Activated naive CD8-positive, alpha-beta T cell treated with anti-CD3 and anti-CD28 coated beads for 36 hours (primary cell): ENCODE results near the gene PDCD7. TPM values are rescaled to one million over a fixed set of nuclear protein-coding genes. Genes with fewer than 3 reads are reported as not detected.
"Not testable (repeated sequence)": the region's sequence is repeated elsewhere in the genome, so short reads cannot be mapped to it uniquely, and the experiment has no call there.

Source experiments
- DNase-seq: peaks from one replicate; pipeline ENCODE4 v3.0.0; 2021
- H3K27ac Mint-ChIP-seq: one replicate; pipeline ENCODE4 v1.8.0; 2022; ENCODE audit warnings: mild to moderate bottlenecking, moderate library complexity, mixed read lengths
- H3K27me3 Mint-ChIP-seq: one replicate; pipeline ENCODE4 v1.8.0; 2022; ENCODE audit warnings: mild to moderate bottlenecking, mixed read lengths
- H3K36me3 Mint-ChIP-seq: one replicate; pipeline ENCODE4 v1.8.0; 2021; ENCODE audit warnings: mild to moderate bottlenecking, mixed read lengths
- H3K4me1 Mint-ChIP-seq: one replicate; pipeline ENCODE4 v1.8.0; 2021; ENCODE audit warnings: mixed read lengths
- H3K4me3 Mint-ChIP-seq: one replicate; pipeline ENCODE4 v1.8.0; 2022; ENCODE audit warnings: mild to moderate bottlenecking, moderate library complexity, mixed read lengths
- H3K9me3 Mint-ChIP-seq: one replicate; pipeline ENCODE4 v1.8.0; 2022; ENCODE audit warnings: mixed read lengths
- total RNA-seq, 2 experiments: library from RNA; stranded (reverse); gene quantifications; one replicate each; pipeline ENCODE4 v1.2.3, GENCODE V29; 2021

PDCD7 gene
- total RNA-seq: 10 to 100 TPM; 33.1 to 34.3 TPM

- peaks cover 31% of the 10 kb centered on the region for H3K4me1 Mint-ChIP-seq
- H3K4me3 Mint-ChIP-seq: peak within 1 kb of the TSS; percentile 88
- H3K36me3 Mint-ChIP-seq: peaks cover 12% of the 10 kb centered on the region
- peaks cover 8% of the 10 kb centered on the region for H3K9me3 Mint-ChIP-seq
- H3K27ac Mint-ChIP-seq: peak within 1 kb of the TSS; percentile 87
- H3K27me3 Mint-ChIP-seq: no peaks in the 10 kb centered on the region
- peak; percentile 82 for DNase-seq
Observed at GRCh38 chr15:65133548-65134200, at the start of gene PDCD7. TSS of gene PDCD7 (minus strand) at chr15:65133808. CDS start at chr15:65133781, 27 bp downstream.

- Mint-ChIP-seq H3K27me3 (no peaks in the 10 kb centered on the region), H3K9me3 (no peaks in the 10 kb centered on the region), H3K36me3 (peaks cover 22% of the 10 kb centered on the region), H3K27ac (no peak overlapping the region), H3K4me1 (peaks cover 31% of the 10 kb centered on the region), H3K4me3 (peak overlapping the region; percentile 97)
- DNase-seq: no peak
Observed at GRCh38 chr15:65182538-65182937, 48.9 kb upstream of the PDCD7 start.

- not testable (repeated sequence) for H3K9me3 Mint-ChIP-seq, H3K27ac Mint-ChIP-seq, DNase-seq, H3K27me3 Mint-ChIP-seq
- H3K4me1 Mint-ChIP-seq: peaks cover 31% of the 10 kb centered on the region
- peak overlapping the region; percentile 52 for H3K4me3 Mint-ChIP-seq
- H3K36me3 Mint-ChIP-seq: peaks cover 22% of the 10 kb centered on the region
Observed at GRCh38 chr15:65181582-65182353, 48.2 kb upstream of the PDCD7 start.

GRCh38 chr15:65180167-65180566, 46.6 kb upstream of the PDCD7 start:
- Mint-ChIP-seq H3K27me3 (no peaks in the 10 kb centered on the region), H3K9me3 (no peaks in the 10 kb centered on the region), H3K4me1 (peaks cover 26% of the 10 kb centered on the region), H3K4me3 (no peak overlapping the region), H3K36me3 (peaks cover 24% of the 10 kb centered on the region), H3K27ac (no peak overlapping the region)
- DNase-seq: no peak

- H3K9me3 Mint-ChIP-seq: no peaks in the 10 kb centered on the region
- H3K36me3 Mint-ChIP-seq: peaks cover 15% of the 10 kb centered on the region
- no peak overlapping the region for H3K4me3 Mint-ChIP-seq
- H3K27me3 Mint-ChIP-seq: no peaks in the 10 kb centered on the region
- no peak for DNase-seq
- H3K4me1 Mint-ChIP-seq: peaks cover 18% of the 10 kb centered on the region
- no peak overlapping the region for H3K27ac Mint-ChIP-seq
Observed at GRCh38 chr15:65177901-65178300, 44.3 kb upstream of the PDCD7 start.

- Mint-ChIP-seq H3K27me3 (no peaks in the 10 kb centered on the region), H3K27ac (no peak overlapping the region), H3K4me3 (no peak overlapping the region), H3K36me3 (peaks cover 8% of the 10 kb centered on the region), H3K4me1 (peaks cover 9% of the 10 kb centered on the region), H3K9me3 (no peaks in the 10 kb centered on the region)
- DNase-seq: no peak
Observed at GRCh38 chr15:65176056-65176455, 42.4 kb upstream of the PDCD7 start.

- no peak overlapping the region for H3K27ac Mint-ChIP-seq
- no peak for DNase-seq
- no peak overlapping the region for H3K4me3 Mint-ChIP-seq
- peaks cover 7% of the 10 kb centered on the region for H3K36me3 Mint-ChIP-seq
- no peaks in the 10 kb centered on the region for H3K9me3 Mint-ChIP-seq
- H3K4me1 Mint-ChIP-seq: peaks cover 8% of the 10 kb centered on the region
- no peaks in the 10 kb centered on the region for H3K27me3 Mint-ChIP-seq
Observed at GRCh38 chr15:65175511-65175910, 41.9 kb upstream of the PDCD7 start.

GRCh38 chr15:65174509-65174908, 40.9 kb upstream of the PDCD7 start:
- Mint-ChIP-seq H3K4me1 (peaks cover 3% of the 10 kb centered on the region), H3K36me3 (peaks cover 7% of the 10 kb centered on the region), H3K27ac (no peak overlapping the region), H3K27me3 (no peaks in the 10 kb centered on the region), H3K9me3 (no peaks in the 10 kb centered on the region), H3K4me3 (no peak overlapping the region)
- DNase-seq: no peak

GRCh38 chr15:65172531-65172930, 38.9 kb upstream of the PDCD7 start:
- no peaks in the 10 kb centered on the region for H3K9me3 Mint-ChIP-seq
- H3K4me3 Mint-ChIP-seq: no peak overlapping the region
- H3K27ac Mint-ChIP-seq: no peak overlapping the region
- H3K27me3 Mint-ChIP-seq: no peaks in the 10 kb centered on the region
- H3K36me3 Mint-ChIP-seq: peaks cover 8% of the 10 kb centered on the region
- no peak for DNase-seq
- H3K4me1 Mint-ChIP-seq: peaks cover 2% of the 10 kb centered on the region

- peaks cover 8% of the 10 kb centered on the region for H3K36me3 Mint-ChIP-seq
Observed at GRCh38 chr15:65171428-65171827, 37.8 kb upstream of the PDCD7 start.

GRCh38 chr15:65165875-65166274, 32.3 kb upstream of the PDCD7 start:
- Mint-ChIP-seq H3K9me3 (no peaks in the 10 kb centered on the region), H3K4me1 (peaks cover 2% of the 10 kb centered on the region), H3K27ac (no peak overlapping the region), H3K27me3 (no peaks in the 10 kb centered on the region), H3K4me3 (no peak overlapping the region), H3K36me3 (peaks cover 2% of the 10 kb centered on the region)
- DNase-seq: no peak

More at GRCh38 chr15:65171428-65171827, 37.8 kb upstream of the PDCD7 start:
- H3K4me1 Mint-ChIP-seq: peaks cover 2% of the 10 kb centered on the region
- no peaks in the 10 kb centered on the region for H3K9me3 Mint-ChIP-seq
- no peaks in the 10 kb centered on the region for H3K27me3 Mint-ChIP-seq
- no peak overlapping the region for H3K4me3 Mint-ChIP-seq
- no peak for DNase-seq
- no peak overlapping the region for H3K27ac Mint-ChIP-seq

- Mint-ChIP-seq H3K4me1 (peaks cover 2% of the 10 kb centered on the region), H3K4me3 (no peak overlapping the region), H3K36me3 (peaks cover 2% of the 10 kb centered on the region), H3K9me3 (no peaks in the 10 kb centered on the region), H3K27me3 (no peaks in the 10 kb centered on the region), H3K27ac (no peak overlapping the region)
- no peak for DNase-seq
Observed at GRCh38 chr15:65164139-65164538, 30.5 kb upstream of the PDCD7 start.

- Mint-ChIP-seq H3K36me3 (peaks cover 2% of the 10 kb centered on the region), H3K4me3 (no peak overlapping the region), H3K27ac (no peak overlapping the region), H3K27me3 (no peaks in the 10 kb centered on the region), H3K9me3 (no peaks in the 10 kb centered on the region), H3K4me1 (peaks cover 2% of the 10 kb centered on the region)
- DNase-seq: no peak
Observed at GRCh38 chr15:65163041-65163440, 29.4 kb upstream of the PDCD7 start.

GRCh38 chr15:65156692-65157091, 23.1 kb upstream of the PDCD7 start:
- no peak overlapping the region for H3K27ac Mint-ChIP-seq
- DNase-seq: no peak
- peaks cover 8% of the 10 kb centered on the region for H3K36me3 Mint-ChIP-seq
- H3K27me3 Mint-ChIP-seq: no peaks in the 10 kb centered on the region
- no peak overlapping the region for H3K4me3 Mint-ChIP-seq
- no peaks in the 10 kb centered on the region for H3K4me1 Mint-ChIP-seq
- no peaks in the 10 kb centered on the region for H3K9me3 Mint-ChIP-seq

GRCh38 chr15:65154720-65155119, 21.1 kb upstream of the PDCD7 start:
- no peaks in the 10 kb centered on the region for H3K27me3 Mint-ChIP-seq
- peaks cover 8% of the 10 kb centered on the region for H3K36me3 Mint-ChIP-seq
- no peak overlapping the region for H3K27ac Mint-ChIP-seq
- no peaks in the 10 kb centered on the region for H3K9me3 Mint-ChIP-seq
- no peaks in the 10 kb centered on the region for H3K4me1 Mint-ChIP-seq
- H3K4me3 Mint-ChIP-seq: no peak overlapping the region
- DNase-seq: no peak

- Mint-ChIP-seq H3K9me3 (no peaks in the 10 kb centered on the region), H3K27me3 (no peaks in the 10 kb centered on the region), H3K27ac (no peak overlapping the region), H3K4me1 (no peaks in the 10 kb centered on the region), H3K4me3 (no peak overlapping the region), H3K36me3 (peaks cover 8% of the 10 kb centered on the region)
- DNase-seq: no peak
Observed at GRCh38 chr15:65147902-65148301, 14.3 kb upstream of the PDCD7 start.
